HG02840 (cell line): ENCODE measurements around the gene SPEM1.
A peak's percentile ranks its signal among the peaks of the same experiment; 100 is the strongest.

Source experiments
- ATAC-seq: cut with Tn5 transposase; IDR thresholded peaks from one replicate; pipeline ENCODE4 v1.9.1; 2021; ENCODE audit warnings: mild to moderate bottlenecking, moderate library complexity, moderate number of reproducible peaks; ENCODE audit not compliant: unreplicated experiment, low FRiP score

Gene SPEM1

DNA sequence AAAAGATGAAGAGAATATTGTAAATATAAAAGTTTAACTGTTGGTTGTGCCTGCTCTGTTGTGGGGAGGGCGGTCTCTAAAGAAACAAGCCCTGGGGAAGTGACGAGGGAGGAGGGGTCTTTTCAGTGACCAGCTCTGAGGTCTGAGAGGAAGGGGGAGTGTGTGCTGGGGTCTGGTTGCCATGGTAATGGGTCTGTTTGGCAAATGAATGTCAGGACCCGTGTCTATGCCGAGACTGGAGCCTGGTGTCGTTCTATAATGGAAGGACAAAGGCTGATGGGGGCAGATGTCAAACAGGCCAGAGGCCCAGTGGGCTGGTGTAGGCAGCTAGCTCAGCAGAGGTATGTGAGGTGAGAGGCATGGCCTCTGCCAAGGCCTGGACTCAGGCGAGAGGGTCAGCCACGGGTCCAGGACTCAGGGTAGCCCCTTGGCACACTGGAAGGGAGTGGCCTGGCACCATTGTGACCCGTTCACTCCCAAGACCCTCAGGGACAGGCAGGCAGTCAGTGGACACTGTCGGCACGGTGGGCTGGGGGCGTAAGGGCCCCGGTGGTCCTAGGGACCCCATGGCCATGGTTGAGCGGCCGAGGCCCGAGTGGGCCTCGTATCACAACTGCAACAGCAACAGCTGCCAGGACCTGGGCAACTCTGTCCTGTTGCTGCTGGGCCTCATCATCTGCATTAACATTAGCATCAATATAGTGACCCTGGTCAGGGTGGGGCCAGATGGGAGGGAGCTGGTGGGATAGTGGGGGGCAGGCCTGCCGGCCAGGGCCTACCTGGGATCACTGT is at the start of gene SPEM1:
SPEM1 (plus strand) TSS at position 506 of the 792 bp plus-strand sequence; CDS start at position 567, 61 bp downstream.
- ATAC-seq, result no peak

DNA sequence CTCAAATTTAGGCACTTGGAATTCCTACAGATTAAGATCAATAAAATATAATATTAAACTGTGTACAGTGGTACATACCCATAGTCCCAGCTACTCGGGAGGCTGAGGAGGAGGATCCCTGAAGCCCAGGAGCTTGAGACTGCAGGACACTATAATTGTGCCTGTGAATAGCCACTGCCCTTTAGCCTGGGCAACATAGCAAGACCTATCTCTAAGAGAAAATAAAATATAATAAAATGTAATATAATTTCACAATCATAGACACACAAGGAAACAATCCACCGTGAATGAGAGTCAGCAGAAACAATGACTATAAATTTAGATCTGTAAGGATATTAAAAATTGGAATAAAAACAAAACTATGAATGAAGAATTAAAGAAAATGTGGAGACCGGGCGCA is 49.3 kb upstream of the SPEM1 start:
- no peak for ATAC-seq

DNA sequence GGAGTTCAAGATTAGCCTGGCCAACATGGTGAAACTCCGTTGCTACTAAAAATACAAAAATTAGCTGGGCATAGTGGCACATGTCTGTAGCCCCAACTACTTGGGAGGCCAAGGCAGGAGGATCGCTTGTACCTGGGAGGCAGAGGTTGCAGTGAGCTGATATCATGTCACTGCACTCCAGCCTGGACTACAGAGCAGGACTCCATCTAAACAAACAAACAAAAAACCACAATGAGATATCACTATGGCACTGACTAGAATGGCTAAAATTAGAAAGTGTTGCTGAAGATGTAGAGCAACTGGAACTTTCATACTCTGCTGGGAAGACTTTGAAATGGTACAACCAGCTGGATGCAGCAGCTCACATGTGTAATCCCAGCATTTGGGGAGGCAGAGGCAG is 45.8 kb upstream of the SPEM1 start:
- no peak for ATAC-seq

GRCh38 chr17:7379134-7379533 is 41.0 kb upstream of the SPEM1 start:
- ATAC-seq, result no peak

DNA sequence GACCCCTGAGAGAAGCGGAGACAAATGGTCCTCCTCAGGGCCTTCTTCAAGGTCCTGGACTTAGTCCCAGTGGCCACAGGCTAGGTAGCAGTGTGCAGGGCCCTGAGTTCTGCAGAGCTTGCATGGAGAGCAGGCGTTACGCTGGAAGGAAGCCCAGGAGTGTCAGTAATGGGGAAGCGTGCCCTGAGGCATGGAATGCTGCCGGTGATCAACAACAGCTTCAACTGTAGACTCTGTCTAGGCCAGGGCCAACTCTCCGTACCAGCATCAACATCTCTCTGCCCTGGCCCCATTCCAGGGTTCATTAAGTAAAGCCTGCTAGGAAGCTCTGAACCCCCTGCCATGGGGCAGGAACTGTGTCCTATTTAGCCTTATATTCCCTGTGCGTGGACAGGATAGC is 39.8 kb upstream of the SPEM1 start:
- no peak for ATAC-seq

DNA sequence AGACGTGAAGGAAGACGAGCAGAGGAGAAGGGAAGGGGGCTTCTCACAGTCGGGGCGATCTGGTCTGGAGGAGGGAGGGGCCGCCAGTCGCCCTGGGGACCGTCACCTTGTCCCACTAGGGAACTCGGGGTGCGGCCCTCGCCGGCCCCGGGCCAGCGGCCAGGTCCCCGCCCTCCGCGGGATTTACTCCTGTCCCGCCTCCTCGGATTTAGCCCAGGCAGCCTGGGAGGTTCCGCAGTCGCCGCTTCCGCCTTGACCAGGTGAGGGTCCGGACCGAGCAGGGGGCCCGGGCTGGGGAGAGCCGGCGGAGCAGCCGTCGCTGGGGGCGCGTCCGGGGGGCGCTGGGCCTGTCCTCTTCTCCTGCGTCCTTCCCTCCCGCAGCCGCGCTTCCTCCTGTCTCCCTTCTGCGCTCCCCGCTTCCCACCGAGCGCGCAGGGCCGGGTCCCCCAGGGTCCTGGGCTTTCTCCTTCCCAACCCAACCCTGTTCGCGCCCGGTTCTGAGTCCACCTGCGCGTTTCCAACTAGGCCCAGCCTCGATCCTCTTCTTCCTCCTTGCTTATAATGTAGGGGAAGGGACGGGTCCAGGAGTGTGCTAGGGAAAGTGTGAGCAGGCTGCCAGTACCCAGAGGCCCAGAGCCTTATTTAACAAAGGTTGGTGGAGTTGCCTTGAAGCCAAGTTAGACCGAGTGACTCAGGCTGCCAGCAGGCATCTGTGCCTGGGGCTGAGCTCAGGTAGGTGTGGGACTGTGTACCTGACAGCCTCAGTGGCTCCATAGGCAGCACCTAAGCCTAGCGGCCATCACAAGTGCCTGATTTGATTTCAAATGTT is 39.1 kb upstream of the SPEM1 start, which contains the start of gene TNK1:
TNK1 (plus strand) TSS at position 235 of the 829 bp plus-strand sequence. CDS start 1,838 bp downstream, outside the sequence.
- ATAC-seq, result no peak

- ATAC-seq, result no peak
Observed at GRCh38 chr17:7382901-7383300, 37.2 kb upstream of the SPEM1 start.

- ATAC-seq, result no peak
Observed at GRCh38 chr17:7383371-7383741, 36.8 kb upstream of the SPEM1 start.

DNA sequence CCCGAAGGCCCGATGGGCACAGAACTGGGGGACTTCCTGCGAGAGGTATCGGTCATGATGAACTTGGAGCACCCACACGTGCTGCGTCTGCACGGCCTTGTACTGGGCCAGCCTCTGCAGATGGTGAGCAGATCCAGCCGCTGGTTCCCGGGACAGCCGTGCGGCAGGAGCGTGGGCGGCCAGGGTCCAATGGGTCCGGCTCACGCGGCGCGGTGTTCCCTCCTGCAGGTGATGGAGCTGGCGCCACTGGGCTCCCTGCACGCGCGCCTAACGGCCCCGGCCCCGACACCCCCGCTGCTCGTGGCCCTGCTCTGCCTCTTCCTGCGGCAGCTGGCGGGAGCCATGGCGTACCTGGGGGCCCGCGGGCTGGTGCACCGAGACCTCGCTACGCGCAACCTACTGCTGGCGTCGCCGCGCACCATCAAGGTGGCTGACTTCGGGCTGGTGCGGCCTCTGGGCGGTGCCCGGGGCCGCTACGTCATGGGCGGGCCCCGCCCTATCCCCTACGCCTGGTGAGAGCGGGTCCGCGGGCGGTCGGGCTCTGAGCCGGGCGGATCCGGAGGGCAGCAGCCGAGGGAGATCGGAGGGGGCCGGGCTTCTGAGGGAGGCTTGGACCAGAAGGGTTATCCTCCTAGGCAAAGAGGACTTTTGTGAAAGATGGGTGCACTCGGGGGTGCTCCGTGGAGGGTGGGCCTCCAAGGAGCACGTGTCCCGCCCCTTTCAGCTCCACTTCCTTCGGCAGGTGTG is 36.2 kb upstream of the SPEM1 start:
- no peak for ATAC-seq

DNA sequence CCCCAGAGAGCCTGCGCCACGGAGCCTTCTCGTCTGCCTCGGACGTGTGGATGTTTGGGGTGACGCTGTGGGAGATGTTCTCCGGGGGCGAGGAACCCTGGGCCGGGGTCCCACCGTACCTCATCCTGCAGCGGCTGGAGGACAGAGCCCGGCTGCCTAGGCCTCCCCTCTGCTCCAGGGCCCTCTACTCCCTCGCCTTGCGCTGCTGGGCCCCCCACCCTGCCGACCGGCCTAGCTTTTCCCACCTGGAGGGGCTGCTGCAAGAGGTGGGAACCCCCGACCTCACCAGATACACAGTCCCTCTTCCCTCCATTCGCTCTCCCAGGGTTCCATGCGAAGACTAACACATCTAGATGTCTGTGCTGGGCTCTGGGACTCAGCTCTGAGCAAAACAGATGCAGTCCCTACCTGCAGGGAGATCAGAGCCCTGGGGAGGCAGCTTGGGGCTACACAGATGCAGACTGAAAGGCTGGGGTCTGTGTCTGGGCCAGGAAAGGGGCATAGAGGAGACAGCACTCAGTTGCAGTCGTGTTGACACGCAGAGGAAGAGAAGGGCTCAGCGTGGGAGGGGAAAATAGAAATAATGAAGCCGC is 35.5 kb upstream of the SPEM1 start:
- ATAC-seq, result no peak

- ATAC-seq, result no peak
Observed at GRCh38 chr17:7388856-7389255, 31.3 kb upstream of the SPEM1 start.

- ATAC-seq, result no peak
Observed at GRCh38 chr17:7389924-7390910, 29.9 kb upstream of the SPEM1 start.

DNA sequence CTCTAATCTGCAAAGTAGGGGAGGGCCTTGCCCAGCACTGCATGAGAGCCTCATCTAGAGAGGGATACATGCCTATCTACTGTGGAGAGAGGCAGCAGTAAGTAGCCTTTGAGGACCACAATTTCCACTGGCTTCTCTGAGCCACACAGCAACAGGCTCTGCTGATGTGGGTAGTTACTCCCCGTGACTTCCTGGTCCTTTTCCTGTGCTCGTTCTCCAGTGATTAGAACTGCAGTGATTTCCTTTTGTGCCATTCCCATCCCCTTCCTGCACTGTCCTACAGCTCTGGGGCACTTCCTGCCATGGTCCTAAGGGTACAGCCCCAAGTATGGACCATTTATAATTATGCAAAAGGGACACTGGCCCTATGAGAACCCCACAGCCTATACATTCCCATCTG is 28.8 kb upstream of the SPEM1 start:
- ATAC-seq, result no peak

DNA sequence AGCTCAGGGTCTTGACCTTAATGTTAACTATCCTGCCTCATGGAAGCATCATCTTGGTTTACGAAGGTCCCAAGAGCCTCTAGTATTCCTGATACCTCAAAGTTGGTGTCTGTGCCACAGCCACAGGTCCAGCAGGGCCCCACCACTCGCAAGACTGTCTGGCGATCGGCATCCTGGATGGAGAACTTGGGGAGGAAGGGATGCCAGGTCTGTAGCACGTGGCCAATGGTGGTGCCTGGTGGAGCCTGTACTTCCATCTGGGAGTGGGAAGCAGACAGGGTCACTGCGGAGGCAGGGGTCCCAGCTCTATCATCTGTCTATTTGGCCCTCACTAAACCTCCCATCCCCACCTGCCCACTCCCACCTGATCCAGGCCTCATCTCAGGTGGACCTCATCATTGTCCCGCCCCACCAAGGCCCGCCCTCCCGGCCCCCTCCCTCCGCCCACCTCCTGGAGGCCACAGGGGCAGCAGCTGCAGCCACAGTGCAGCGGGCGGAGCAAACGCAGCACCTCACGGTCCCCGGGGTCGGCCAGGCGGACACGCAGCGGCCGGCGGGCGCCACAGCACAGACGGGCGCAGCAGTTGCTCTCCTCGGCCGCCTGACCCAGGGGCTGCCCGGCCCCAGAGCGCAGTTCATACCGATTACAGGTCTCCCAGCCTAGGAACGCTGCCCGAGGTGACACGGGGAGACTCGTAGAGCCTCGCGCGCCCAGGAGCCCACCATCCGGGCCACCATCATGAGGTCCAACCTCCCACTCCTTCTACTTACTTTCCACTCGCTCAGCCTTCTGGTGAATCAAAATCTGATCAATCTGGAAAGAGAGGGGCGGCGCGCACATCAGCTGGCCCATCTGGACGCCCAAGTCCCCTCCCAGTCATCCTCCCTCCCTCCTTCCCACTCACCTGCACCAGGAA is 27.2 kb upstream of the SPEM1 start:
- ATAC-seq, result no peak

- ATAC-seq, result peak; percentile 42
Observed at GRCh38 chr17:7393613-7394451, 26.3 kb upstream of the SPEM1 start.

GRCh38 chr17:7394452-7395191 is 25.5 kb upstream of the SPEM1 start, which contains the start of gene PLSCR3:
Gene PLSCR3, minus strand, starts transcription at chr17:7394525. Its CDS starts 415 bp downstream, at chr17:7394110.
- peak; percentile 70 for ATAC-seq

DNA sequence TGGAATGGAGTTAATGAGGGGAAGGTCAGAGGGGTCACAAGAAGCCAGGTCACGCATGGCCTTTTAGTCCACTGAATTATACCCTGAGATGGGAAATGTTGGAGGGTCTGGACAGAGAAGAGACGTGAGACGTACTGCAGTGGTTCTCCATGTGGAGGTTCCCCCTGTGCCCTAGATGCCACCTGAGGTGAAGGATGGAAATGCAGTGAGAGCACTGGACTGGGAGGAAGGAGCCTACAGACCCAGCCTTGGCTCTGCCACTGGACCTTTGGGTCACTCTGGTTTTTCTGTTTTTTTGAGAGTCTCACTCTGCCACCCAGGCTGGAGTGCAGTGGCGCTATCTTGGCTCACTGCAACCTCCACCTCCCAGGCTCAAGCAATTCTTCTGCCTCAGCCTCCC is 24.0 kb upstream of the SPEM1 start:
- ATAC-seq, result no peak
